Activated CD4-positive, CD25-positive, alpha-beta regulatory T cell treated with anti-CD3 and anti-CD28 coated beads, Interleukin-2, amount 50 U/mL, for 24 hours (primary cell): ENCODE data around the gene MUL1.

Experiments used
- ATAC-seq, 2 donors: fragments of 150-1000 bp; cut with Tn5 transposase; one replicate each; pipeline ENCODE4 v1.10.0; 2021; ENCODE audit warnings: mild to moderate bottlenecking in 1 of 2, moderate library complexity in 1 of 2

Gene MUL1

DNA sequence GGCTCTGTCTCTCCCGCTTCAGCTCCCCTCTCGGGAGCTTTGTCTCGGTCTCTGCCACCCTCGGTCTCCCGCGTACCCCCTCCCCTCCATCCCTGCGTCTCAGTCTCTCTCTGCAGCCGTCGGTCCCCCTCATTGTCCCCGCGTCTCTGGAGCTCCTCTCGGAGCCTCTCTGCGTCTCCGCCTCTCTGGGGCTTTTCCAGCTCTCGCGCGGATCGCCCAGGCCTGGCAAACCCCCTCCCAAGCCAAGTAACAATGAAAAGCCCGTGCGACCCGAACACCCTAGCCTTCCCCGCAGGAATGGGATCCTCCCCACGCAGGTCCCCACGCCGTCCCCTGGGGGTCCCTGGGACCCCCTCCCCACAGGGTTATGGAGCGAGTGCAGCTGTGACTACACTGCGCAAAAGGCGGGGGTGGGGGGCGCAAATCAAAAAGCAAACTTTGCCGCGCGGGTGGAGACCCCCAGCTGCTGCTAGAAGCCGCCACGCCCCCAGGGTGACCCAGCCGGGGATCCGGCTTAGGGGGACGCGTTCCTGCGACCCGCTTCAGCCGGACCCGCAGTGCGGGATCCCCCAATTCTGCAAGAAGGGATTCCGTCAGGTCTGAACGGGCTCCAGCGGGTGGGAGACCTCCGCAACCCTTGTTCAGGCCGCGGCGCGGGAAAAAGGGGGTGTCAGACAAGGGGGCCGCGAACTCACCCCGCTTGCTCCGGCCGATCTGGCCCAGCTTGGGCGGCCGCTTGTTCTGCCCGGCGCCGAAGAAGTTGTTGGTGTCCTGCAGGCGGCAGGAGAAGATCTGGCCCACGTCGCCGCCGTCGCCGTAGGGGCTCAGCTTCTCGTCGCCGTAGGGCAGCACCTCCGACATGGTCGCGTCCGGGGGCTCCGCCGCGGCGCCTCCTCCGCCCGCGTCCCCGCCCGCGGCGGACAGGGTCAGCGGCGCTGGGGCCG, 23.2 kb downstream of the MUL1 start:
- ATAC-seq, result no peak

- ATAC-seq, result no peak
These were observed 24.0 kb downstream of the MUL1 start for GRCh38 chr1:20483833-20484518.

GRCh38 chr1:20483098-20483832, 24.7 kb downstream of the MUL1 start:
- no peak for ATAC-seq

- ATAC-seq, result no peak
These were observed 26.1 kb downstream of the MUL1 start for GRCh38 chr1:20481643-20482498.

GRCh38 chr1:20480951-20481617, 26.9 kb downstream of the MUL1 start:
- peak in 1 of 2 donors; percentile 11 for ATAC-seq

- ATAC-seq, result no peak
These were observed 27.6 kb downstream of the MUL1 start for GRCh38 chr1:20480243-20480944.

DNA sequence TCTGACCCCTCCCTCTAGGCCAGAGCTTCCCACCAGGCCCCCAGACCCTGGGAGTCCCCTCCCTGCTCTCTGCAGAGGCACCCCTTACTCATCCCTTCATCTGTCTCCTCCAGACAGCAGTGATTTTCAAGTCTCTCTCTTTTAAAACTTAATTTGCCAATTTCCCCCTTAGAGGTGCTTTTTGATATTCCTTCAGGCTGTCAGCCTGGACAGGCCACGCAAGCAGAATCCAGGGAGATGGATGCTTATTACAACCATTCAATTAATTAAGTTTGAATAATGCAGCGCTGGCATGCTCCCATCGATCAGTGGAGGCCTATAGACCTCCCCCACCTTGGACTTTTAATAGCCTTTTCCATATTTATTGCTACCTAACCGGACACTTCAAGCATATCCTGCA, 28.1 kb downstream of the MUL1 start:
- ATAC-seq, result no peak

- no peak for ATAC-seq
These were observed 29.8 kb downstream of the MUL1 start for GRCh38 chr1:20478057-20478635.

- ATAC-seq, result no peak
These were observed 30.4 kb downstream of the MUL1 start for GRCh38 chr1:20477348-20478056.

DNA sequence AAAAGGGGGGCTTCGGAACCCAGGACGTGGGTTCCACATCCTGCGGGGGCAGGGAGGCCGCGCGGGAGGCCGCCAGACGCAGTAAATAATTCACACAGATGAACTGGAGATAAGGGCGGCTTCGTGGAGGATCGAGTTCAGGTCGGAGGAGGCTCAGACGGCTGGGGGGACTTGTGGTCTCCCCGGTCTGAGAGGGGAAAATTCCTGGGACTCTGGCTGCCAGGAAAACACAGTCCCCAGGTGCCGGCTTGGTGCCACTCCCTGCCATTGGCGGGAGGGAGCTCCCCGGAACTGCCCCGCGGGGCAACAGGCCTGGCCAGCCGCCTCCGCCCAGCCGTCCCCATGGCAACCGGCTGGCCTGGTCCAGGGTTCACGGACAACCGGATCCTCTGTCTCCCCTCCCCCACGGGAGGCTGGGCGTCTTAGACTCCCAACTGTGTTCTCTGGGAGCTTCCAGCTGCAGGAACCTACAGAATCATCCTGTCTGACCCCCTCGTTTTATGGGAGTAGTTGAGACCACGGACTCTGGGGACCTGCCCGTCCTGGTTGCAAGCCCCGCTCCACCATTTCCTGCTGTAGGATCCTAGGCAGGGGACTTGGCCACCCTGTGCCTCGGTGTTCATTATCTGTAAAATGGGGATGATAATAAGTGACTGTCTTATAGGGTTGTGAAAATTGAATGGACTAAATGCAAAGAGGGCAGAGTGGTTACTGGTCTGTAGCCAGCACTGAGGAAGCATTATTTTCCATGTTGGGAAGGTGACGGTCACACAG, 31.5 kb downstream of the MUL1 start:
- ATAC-seq, result no peak

- no peak for ATAC-seq
These were observed 33.0 kb downstream of the MUL1 start for GRCh38 chr1:20474996-20475395.

DNA sequence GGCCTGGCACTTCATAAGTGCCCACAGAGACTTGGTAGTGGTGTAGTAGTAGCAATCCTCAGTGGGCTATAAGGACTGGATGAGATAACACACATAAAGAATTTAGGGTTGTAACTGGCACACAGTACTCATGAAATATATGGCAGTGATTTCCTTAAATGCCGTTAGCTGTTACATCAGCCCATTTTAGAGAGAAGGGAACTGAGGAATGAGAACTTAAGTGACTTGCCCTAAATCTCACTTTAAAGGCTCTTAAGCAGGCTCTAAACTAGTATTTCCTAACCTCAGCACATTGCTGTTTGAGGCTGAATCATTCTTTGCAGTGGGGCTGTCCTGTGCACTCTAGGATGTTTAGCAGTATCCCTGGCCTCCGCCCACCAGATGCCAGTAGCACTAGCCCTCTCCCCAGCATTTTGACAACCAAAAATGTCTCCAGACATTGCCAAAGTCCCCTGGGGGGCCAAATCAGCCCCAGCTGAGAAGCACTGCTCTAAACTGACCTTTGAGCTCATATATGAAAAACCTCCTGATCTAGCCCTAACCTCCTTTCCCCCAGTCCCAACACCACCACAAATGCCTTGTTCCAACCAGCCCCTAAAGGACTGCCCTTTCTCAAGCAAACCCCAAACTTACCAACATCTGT, 33.5 kb downstream of the MUL1 start:
- ATAC-seq, result no peak

GRCh38 chr1:20473894-20474293, 34.1 kb downstream of the MUL1 start:
- ATAC-seq, result no peak

GRCh38 chr1:20472860-20473711, 34.9 kb downstream of the MUL1 start:
- ATAC-seq, result no peak

GRCh38 chr1:20472121-20472520, 35.8 kb downstream of the MUL1 start:
- no peak for ATAC-seq

DNA sequence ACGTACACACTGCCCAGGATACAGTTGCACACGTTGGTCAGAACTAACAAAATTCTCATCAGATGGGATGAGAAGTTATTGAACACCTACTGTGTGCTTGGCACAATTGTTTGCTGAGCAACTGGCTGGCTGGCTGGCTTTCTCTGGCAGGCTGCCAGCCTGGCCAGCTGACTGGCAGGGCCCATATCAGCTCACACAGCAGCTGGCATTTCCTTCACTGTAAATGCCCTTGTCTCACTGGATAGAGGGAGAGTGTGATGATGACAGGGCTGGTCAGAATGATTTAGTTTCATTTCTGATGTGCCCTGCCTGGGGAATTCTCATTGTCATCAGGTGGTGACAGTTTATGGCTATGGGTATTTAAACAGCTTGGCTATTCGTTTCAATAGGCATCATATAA, 37.8 kb downstream of the MUL1 start:
- ATAC-seq, result no peak

DNA sequence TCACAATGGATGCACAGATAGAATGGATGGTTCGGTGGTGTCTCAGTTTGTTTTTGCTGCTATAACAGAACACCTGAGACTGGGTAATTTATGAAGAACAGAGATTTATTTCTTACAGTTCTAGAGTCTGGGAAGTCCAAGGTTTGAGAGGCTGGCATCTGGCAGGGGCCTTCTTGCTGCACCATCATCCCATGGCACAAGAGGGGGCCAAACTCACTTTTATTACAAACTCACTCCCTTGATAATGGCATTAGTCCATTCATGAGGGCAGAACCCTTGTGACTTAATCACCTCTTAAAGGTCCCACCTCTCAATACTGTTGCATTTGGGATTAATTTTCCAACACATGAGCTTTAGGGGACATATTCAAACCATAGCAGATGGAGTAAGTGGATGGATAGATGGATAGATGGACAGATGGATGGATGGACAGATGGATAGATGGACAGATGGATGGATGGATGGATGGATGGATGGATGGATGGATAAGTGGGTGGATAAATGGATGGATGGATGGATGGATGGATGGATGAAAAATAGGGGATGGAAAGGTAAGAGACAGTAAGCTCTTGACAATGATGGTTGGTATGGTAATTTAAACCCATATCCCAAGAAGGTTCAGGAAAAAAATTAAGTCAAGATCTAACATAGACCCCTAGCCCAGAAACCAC, 38.4 kb downstream of the MUL1 start:
- ATAC-seq, result no peak
